Effector memory CD4-positive, alpha-beta T cell (primary cell): Measurements from ENCODE around the gene SLC25A1.
"Not testable (repeated sequence)": the region's sequence is repeated elsewhere in the genome, so short reads cannot be mapped to it uniquely, and the experiment has no call there.

Experiments
- DNase-seq, 3 donors: peaks; one replicate each; pipeline ENCODE4 v3.0.0-alpha.2; 2020
- H3K27ac ChIP-seq: 2 replicates; pipeline ENCODE4 v1.7.0; 2013; ENCODE audit warnings: mild to moderate bottlenecking, low read length, moderate library complexity; ENCODE audit not compliant: insufficient read depth, poor library complexity, severe bottlenecking
- H3K27me3 ChIP-seq: replicated peaks from 2 replicates; pipeline ENCODE4 v1.7.0; 2013; ENCODE audit warnings: mild to moderate bottlenecking, low read length; ENCODE audit not compliant: insufficient read depth, control insufficient read depth, poor library complexity, severe bottlenecking
- H3K36me3 ChIP-seq: 2 replicates; pipeline ENCODE4 v1.7.0; 2013; ENCODE audit warnings: mild to moderate bottlenecking, low read length, moderate library complexity; ENCODE audit not compliant: control insufficient read depth, insufficient read depth
- H3K4me1 ChIP-seq: 2 replicates; pipeline ENCODE4 v1.7.0; 2013; ENCODE audit warnings: low read length, mild to moderate bottlenecking; ENCODE audit not compliant: control insufficient read depth, insufficient read depth, poor library complexity, severe bottlenecking
- H3K4me3 ChIP-seq: 2 replicates; pipeline ENCODE4 v1.7.0; 2013; ENCODE audit warnings: low read length, low read depth, mild to moderate bottlenecking; ENCODE audit not compliant: insufficient read depth, poor library complexity, severe bottlenecking
- H3K9me3 ChIP-seq: 2 replicates; pipeline ENCODE4 v1.7.0; 2013; ENCODE audit warnings: mild to moderate bottlenecking, low read length, moderate library complexity; ENCODE audit not compliant: control insufficient read depth

Gene SLC25A1

GRCh38 chr22:19207401-19207808, 28.9 kb upstream of the SLC25A1 start:
- H3K27me3 ChIP-seq: no peaks in the 10 kb centered on the region
- no peaks in the 10 kb centered on the region for H3K4me1 ChIP-seq
- DNase-seq: no peak
- H3K27ac ChIP-seq: no peak overlapping the region
- H3K4me3 ChIP-seq: no peak overlapping the region
- no peaks in the 10 kb centered on the region for H3K9me3 ChIP-seq
- H3K36me3 ChIP-seq: no peaks in the 10 kb centered on the region

- H3K4me3 ChIP-seq: no peak overlapping the region
- H3K9me3 ChIP-seq: no peaks in the 10 kb centered on the region
- DNase-seq: no peak
- H3K36me3 ChIP-seq: no peaks in the 10 kb centered on the region
- no peak overlapping the region for H3K27ac ChIP-seq
- no peaks in the 10 kb centered on the region for H3K4me1 ChIP-seq
- H3K27me3 ChIP-seq: no peaks in the 10 kb centered on the region
Measured at GRCh38 chr22:19206287-19206686, 27.8 kb upstream of the SLC25A1 start.

- DNase-seq: no peak
- no peaks in the 10 kb centered on the region for H3K27me3 ChIP-seq
- no peak overlapping the region for H3K27ac ChIP-seq
- no peaks in the 10 kb centered on the region for H3K36me3 ChIP-seq
- H3K9me3 ChIP-seq: no peaks in the 10 kb centered on the region
- no peaks in the 10 kb centered on the region for H3K4me1 ChIP-seq
- no peak overlapping the region for H3K4me3 ChIP-seq
Measured at GRCh38 chr22:19204640-19205039, 26.1 kb upstream of the SLC25A1 start.

DNA sequence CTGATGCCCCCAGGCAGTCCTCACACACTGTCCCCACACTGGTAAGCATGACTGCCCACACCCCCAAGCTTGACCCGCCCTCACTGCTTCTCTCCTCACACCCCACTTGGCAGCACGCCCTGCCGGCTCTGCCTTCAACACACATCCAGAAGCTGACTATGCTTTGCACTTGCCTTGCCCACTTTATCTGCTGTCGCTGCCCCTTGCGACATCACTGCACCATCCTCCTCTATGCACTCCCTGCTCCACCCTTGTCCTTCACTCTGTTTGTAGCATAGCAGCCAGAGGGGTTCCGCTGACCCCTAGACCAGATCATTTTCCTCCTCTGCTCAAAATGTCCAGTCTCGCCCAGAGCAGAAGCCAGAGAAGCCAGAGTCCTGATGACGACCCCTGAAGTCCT, 25.3 kb upstream of the SLC25A1 start:
- H3K4me3 ChIP-seq: no peak overlapping the region
- H3K36me3 ChIP-seq: no peaks in the 10 kb centered on the region
- H3K27ac ChIP-seq: no peak overlapping the region
- DNase-seq: no peak
- no peaks in the 10 kb centered on the region for H3K4me1 ChIP-seq
- no peaks in the 10 kb centered on the region for H3K9me3 ChIP-seq
- H3K27me3 ChIP-seq: no peaks in the 10 kb centered on the region

GRCh38 chr22:19202799-19203186, 24.3 kb upstream of the SLC25A1 start:
- H3K36me3 ChIP-seq, H3K27me3 ChIP-seq, H3K9me3 ChIP-seq, DNase-seq, H3K27ac ChIP-seq, H3K4me3 ChIP-seq, H3K4me1 ChIP-seq: not testable (repeated sequence)

- H3K36me3 ChIP-seq: no peaks in the 10 kb centered on the region
Measured at GRCh38 chr22:19201869-19202798, 23.6 kb upstream of the SLC25A1 start.

GRCh38 chr22:19201130-19201868, 22.8 kb upstream of the SLC25A1 start:
- DNase-seq: no peak
- Histone ChIP-seq H3K4me3 (no peak overlapping the region), H3K4me1 (no peaks in the 10 kb centered on the region), H3K27ac (no peak overlapping the region), H3K27me3 (no peaks in the 10 kb centered on the region), H3K9me3 (no peaks in the 10 kb centered on the region), H3K36me3 (no peaks in the 10 kb centered on the region)

More at GRCh38 chr22:19201869-19202798, 23.6 kb upstream of the SLC25A1 start:
- H3K4me3 ChIP-seq: no peak overlapping the region
- H3K4me1 ChIP-seq: no peaks in the 10 kb centered on the region
- no peak for DNase-seq
- H3K9me3 ChIP-seq: no peaks in the 10 kb centered on the region
- no peak overlapping the region for H3K27ac ChIP-seq
- H3K27me3 ChIP-seq: no peaks in the 10 kb centered on the region

GRCh38 chr22:19199479-19199878, 20.9 kb upstream of the SLC25A1 start:
- no peak for DNase-seq
- no peak overlapping the region for H3K4me3 ChIP-seq
- H3K9me3 ChIP-seq: no peaks in the 10 kb centered on the region
- no peaks in the 10 kb centered on the region for H3K27me3 ChIP-seq
- no peak overlapping the region for H3K27ac ChIP-seq
- no peaks in the 10 kb centered on the region for H3K36me3 ChIP-seq
- H3K4me1 ChIP-seq: peaks cover 4% of the 10 kb centered on the region

GRCh38 chr22:19197997-19198865, 19.7 kb upstream of the SLC25A1 start:
- peaks cover 4% of the 10 kb centered on the region for H3K4me1 ChIP-seq
- H3K36me3 ChIP-seq: no peaks in the 10 kb centered on the region
- H3K4me3 ChIP-seq: no peak overlapping the region
- H3K27ac ChIP-seq: no peak overlapping the region
- H3K9me3 ChIP-seq: no peaks in the 10 kb centered on the region
- H3K27me3 ChIP-seq: no peaks in the 10 kb centered on the region
- no peak for DNase-seq
